KMS-11 (cell line): ENCODE measurements around the gene TRPC4.

Experiments used
- H2AFZ ChIP-seq: fragments of 200-600 bp; sonication (generic); 2 replicates; pipeline ENCODE4 v1.6.1; 2016; ENCODE audit warnings: antibody characterized with exemption, mixed run types, low read depth
- H3K27ac ChIP-seq: fragments of 200-600 bp; sonication (generic); 2 replicates; pipeline ENCODE4 v1.6.1; 2016; ENCODE audit warnings: mild to moderate bottlenecking, mixed run types
- H3K27me3 ChIP-seq: fragments of 200-600 bp; sonication (generic); 2 replicates; pipeline ENCODE4 v1.6.1; 2017; ENCODE audit warnings: mild to moderate bottlenecking, low read depth, mixed run types, moderate library complexity; ENCODE audit not compliant: insufficient read depth
- H3K36me3 ChIP-seq: fragments of 200-600 bp; sonication (generic); 2 replicates; pipeline ENCODE4 v1.6.1; 2017; ENCODE audit warnings: mild to moderate bottlenecking, mixed run types; ENCODE audit not compliant: insufficient read depth
- H3K4me1 ChIP-seq: fragments of 200-600 bp; sonication (generic); 2 replicates; pipeline ENCODE4 v1.6.1; 2016; ENCODE audit warnings: mild to moderate bottlenecking, low read depth, mixed run types; ENCODE audit not compliant: poor library complexity, severe bottlenecking
- H3K4me2 ChIP-seq: fragments of 200-600 bp; sonication (generic); 2 replicates; pipeline ENCODE4 v1.7.0; 2016; ENCODE audit warnings: mild to moderate bottlenecking, mixed run types
- H3K4me3 ChIP-seq: fragments of 200-600 bp; sonication (generic); IDR thresholded peaks from 2 replicates; pipeline ENCODE4 v1.6.1; 2017; ENCODE audit warnings: low read depth, low read length, mixed read lengths; ENCODE audit not compliant: insufficient read depth
- H3K79me2 ChIP-seq: fragments of 200-600 bp; sonication (generic); 2 replicates; pipeline ENCODE4 v1.6.1; 2016; ENCODE audit warnings: low read depth, mixed run types; ENCODE audit not compliant: insufficient read depth
- H3K9ac ChIP-seq: fragments of 200-600 bp; sonication (generic); 2 replicates; pipeline ENCODE4 v1.6.1; 2016; ENCODE audit warnings: mild to moderate bottlenecking, mixed run types
- H4K20me1 ChIP-seq: fragments of 200-600 bp; sonication (generic); 2 replicates; pipeline ENCODE4 v1.6.1; 2016; ENCODE audit warnings: mild to moderate bottlenecking, mixed run types; ENCODE audit not compliant: insufficient read depth
- TF ChIP-seq, protein P1 (sequence below): fragments of 200-600 bp; sonication (generic); conservative IDR thresholded peaks from 2 replicates; pipeline ENCODE4 v1.6.1; 2017; ENCODE audit warnings: low read depth, mild to moderate bottlenecking, antibody characterized with exemption, low read length, moderate library complexity, mixed read lengths

The TRPC4 gene

GRCh38 chr13:37833411-37833810 is 36.2 kb downstream of the TRPC4 start:
- no peaks in the 10 kb centered on the region for H3K4me1 ChIP-seq
- H3K4me3 ChIP-seq = no peak overlapping the region
- H3K4me2 ChIP-seq = no peak overlapping the region
- TF ChIP-seq, protein P1, sequence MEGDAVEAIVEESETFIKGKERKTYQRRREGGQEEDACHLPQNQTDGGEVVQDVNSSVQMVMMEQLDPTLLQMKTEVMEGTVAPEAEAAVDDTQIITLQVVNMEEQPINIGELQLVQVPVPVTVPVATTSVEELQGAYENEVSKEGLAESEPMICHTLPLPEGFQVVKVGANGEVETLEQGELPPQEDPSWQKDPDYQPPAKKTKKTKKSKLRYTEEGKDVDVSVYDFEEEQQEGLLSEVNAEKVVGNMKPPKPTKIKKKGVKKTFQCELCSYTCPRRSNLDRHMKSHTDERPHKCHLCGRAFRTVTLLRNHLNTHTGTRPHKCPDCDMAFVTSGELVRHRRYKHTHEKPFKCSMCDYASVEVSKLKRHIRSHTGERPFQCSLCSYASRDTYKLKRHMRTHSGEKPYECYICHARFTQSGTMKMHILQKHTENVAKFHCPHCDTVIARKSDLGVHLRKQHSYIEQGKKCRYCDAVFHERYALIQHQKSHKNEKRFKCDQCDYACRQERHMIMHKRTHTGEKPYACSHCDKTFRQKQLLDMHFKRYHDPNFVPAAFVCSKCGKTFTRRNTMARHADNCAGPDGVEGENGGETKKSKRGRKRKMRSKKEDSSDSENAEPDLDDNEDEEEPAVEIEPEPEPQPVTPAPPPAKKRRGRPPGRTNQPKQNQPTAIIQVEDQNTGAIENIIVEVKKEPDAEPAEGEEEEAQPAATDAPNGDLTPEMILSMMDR = no peak
- no peak overlapping the region for H3K27ac ChIP-seq
- no peaks in the 10 kb centered on the region for H3K36me3 ChIP-seq
- H4K20me1 ChIP-seq = no peaks in the 10 kb centered on the region
- H3K27me3 ChIP-seq = no peaks in the 10 kb centered on the region
- H2AFZ ChIP-seq = no peak overlapping the region
- no peaks in the 10 kb centered on the region for H3K79me2 ChIP-seq
- H3K9ac ChIP-seq = no peak overlapping the region

DNA sequence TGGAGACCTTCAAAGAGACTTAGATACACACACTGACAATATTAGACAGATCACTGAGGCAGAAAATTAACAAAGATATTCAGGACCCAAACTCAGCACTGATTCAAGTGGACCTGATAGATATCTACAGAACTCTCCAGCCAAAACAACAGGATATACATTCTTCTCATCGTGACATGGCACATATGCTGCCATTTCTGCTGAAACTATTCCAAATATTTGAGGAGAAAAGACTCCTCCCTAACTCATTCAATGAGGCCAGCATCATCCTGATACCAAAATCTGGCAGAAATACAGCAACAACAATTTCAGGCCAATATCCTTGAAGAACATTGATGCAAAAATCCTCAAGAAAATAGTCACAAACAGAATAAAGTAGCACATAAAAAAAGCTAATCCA is 53.3 kb downstream of the TRPC4 start:
- H3K36me3 ChIP-seq = no peaks in the 10 kb centered on the region
- H3K4me3 ChIP-seq = no peak overlapping the region
- no peaks in the 10 kb centered on the region for H4K20me1 ChIP-seq
- TF ChIP-seq, protein P1 = no peak
- H3K4me1 ChIP-seq = no peaks in the 10 kb centered on the region
- no peak overlapping the region for H3K9ac ChIP-seq
- H3K27ac ChIP-seq = no peak overlapping the region
- H3K4me2 ChIP-seq = no peak overlapping the region
- H3K27me3 ChIP-seq = no peaks in the 10 kb centered on the region
- no peak overlapping the region for H2AFZ ChIP-seq
- no peaks in the 10 kb centered on the region for H3K79me2 ChIP-seq

- no peak overlapping the region for H2AFZ ChIP-seq
- no peak overlapping the region for H3K4me2 ChIP-seq
- no peak overlapping the region for H3K4me3 ChIP-seq
- no peaks in the 10 kb centered on the region for H3K79me2 ChIP-seq
- H3K36me3 ChIP-seq = no peaks in the 10 kb centered on the region
- H3K4me1 ChIP-seq = no peaks in the 10 kb centered on the region
- no peak overlapping the region for H3K27ac ChIP-seq
- no peaks in the 10 kb centered on the region for H4K20me1 ChIP-seq
- no peak overlapping the region for H3K9ac ChIP-seq
- TF ChIP-seq, protein P1 = no peak
- no peaks in the 10 kb centered on the region for H3K27me3 ChIP-seq
Measured at GRCh38 chr13:37811441-37811840, 58.1 kb downstream of the TRPC4 start.

DNA sequence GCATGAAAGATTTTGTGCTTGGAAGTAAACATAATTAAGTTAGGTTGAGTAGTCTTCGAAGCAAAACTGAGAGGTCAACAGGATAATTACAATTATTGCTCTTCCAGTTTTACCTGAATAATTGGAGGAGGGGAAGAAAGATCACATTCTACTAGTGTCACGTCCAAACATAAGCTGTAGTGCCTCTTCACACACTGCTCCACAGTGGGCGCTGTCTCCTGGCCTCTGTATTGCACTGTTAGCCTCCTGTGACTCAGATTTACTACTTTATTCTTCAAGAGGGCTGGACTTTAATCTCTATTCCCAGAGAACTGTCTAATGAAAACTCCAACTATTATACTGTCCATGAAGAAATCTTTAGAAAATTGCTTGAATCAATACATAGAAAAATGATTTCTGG is 62.9 kb downstream of the TRPC4 start:
- Histone ChIP-seq H4K20me1 (no peaks in the 10 kb centered on the region), H3K79me2 (no peaks in the 10 kb centered on the region), H3K4me2 (no peak overlapping the region), H3K36me3 (no peaks in the 10 kb centered on the region), H3K27ac (no peak overlapping the region), H3K27me3 (no peaks in the 10 kb centered on the region), H2AFZ (no peak overlapping the region), H3K4me3 (no peak overlapping the region), H3K9ac (no peak overlapping the region), H3K4me1 (no peaks in the 10 kb centered on the region)
- TF ChIP-seq, protein P1 = no peak
